Astrocyte of the hippocampus (primary cell): ENCODE measurements around the gene CUBN.

Source experiments
- DNase-seq: peaks from one replicate; pipeline ENCODE4 v3.0.0; 2011; ENCODE audit warnings: low read depth, low spot score

Gene CUBN

GRCh38 chr10:17073725-17074540, 55.7 kb downstream of the CUBN start:
- DNase-seq: no peak

GRCh38 chr10:17068953-17069352, 60.7 kb downstream of the CUBN start:
- DNase-seq: no peak

- DNase-seq: no peak
Measured at GRCh38 chr10:17067376-17068264, 62.0 kb downstream of the CUBN start.

- no peak for DNase-seq
Measured at GRCh38 chr10:17066807-17067206, 62.8 kb downstream of the CUBN start.

GRCh38 chr10:17066000-17066399, 63.6 kb downstream of the CUBN start:
- no peak for DNase-seq

- no peak for DNase-seq
Measured at GRCh38 chr10:17065273-17065672, 64.3 kb downstream of the CUBN start.

GRCh38 chr10:17064435-17064834, 65.2 kb downstream of the CUBN start:
- DNase-seq: no peak

- DNase-seq: peak; percentile 90
Measured at GRCh38 chr10:17062955-17063484, 66.6 kb downstream of the CUBN start.

- DNase-seq: peak; percentile 89
Measured at GRCh38 chr10:17062493-17062892, 67.1 kb downstream of the CUBN start.

GRCh38 chr10:17062009-17062408, 67.6 kb downstream of the CUBN start:
- peak; percentile 85 for DNase-seq

GRCh38 chr10:17061418-17061817, 68.2 kb downstream of the CUBN start:
- peak; percentile 22 for DNase-seq

GRCh38 chr10:17060289-17060688, 69.3 kb downstream of the CUBN start:
- no peak for DNase-seq

GRCh38 chr10:17059197-17059688, 70.4 kb downstream of the CUBN start:
- DNase-seq: peak; percentile 86

- DNase-seq: no peak
Measured at GRCh38 chr10:17058093-17058492, 71.5 kb downstream of the CUBN start.

GRCh38 chr10:17056781-17057428, 72.7 kb downstream of the CUBN start:
- peak; percentile 19 for DNase-seq

- no peak for DNase-seq
Measured at GRCh38 chr10:17053513-17053912, 76.1 kb downstream of the CUBN start.

- DNase-seq: no peak
Measured at GRCh38 chr10:17053061-17053460, 76.5 kb downstream of the CUBN start.

- no peak for DNase-seq
Measured at GRCh38 chr10:17051851-17052250, 77.8 kb downstream of the CUBN start.

- no peak for DNase-seq
Measured at GRCh38 chr10:17049195-17049594, 80.4 kb downstream of the CUBN start.

GRCh38 chr10:17047908-17048307, 81.7 kb downstream of the CUBN start:
- no peak for DNase-seq

GRCh38 chr10:17046989-17047388, 82.6 kb downstream of the CUBN start:
- no peak for DNase-seq

GRCh38 chr10:17043586-17043985, 86.0 kb downstream of the CUBN start:
- no peak for DNase-seq
